DOHH2 (cell line): ENCODE results near the gene UBR3.

Source experiments
- EZH2phosphoT487 ChIP-seq: fragments of 200-600 bp; sonication (generic); IDR thresholded peaks from 2 replicates; pipeline ENCODE4 v1.6.1; 2017; ENCODE audit warnings: borderline replicate concordance, mild to moderate bottlenecking, antibody characterized with exemption, low read length, moderate library complexity, mixed read lengths
- TF ChIP-seq, protein P1 (sequence below): fragments of 200-600 bp; sonication (generic); IDR thresholded peaks from one replicate; pipeline ENCODE4 v1.5.1; 2014; ENCODE audit warnings: antibody characterized with exemption, mild to moderate bottlenecking, low read depth, low read length; ENCODE audit not compliant: poor library complexity, severe bottlenecking

DNA sequence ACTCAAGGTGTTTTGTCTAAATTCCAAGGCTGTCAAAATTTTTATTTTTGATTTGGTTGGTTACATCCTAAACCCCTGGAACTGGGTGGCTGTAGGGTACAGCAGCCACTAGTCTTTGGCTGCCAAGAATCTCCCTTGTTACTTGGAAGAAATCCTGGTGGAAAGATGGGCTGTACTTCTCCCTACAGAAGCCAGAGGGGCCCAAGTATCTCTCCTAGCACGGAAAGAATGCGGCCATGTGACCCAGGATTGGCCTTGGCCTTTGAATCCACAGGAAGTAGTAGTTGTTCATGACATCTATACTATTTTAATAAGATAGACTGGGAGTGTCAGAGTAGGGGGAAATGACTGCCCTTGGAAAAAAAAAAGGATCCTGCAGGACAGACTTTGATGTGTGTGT, 296.3 kb downstream of the UBR3 start:
- TF ChIP-seq, protein P1, sequence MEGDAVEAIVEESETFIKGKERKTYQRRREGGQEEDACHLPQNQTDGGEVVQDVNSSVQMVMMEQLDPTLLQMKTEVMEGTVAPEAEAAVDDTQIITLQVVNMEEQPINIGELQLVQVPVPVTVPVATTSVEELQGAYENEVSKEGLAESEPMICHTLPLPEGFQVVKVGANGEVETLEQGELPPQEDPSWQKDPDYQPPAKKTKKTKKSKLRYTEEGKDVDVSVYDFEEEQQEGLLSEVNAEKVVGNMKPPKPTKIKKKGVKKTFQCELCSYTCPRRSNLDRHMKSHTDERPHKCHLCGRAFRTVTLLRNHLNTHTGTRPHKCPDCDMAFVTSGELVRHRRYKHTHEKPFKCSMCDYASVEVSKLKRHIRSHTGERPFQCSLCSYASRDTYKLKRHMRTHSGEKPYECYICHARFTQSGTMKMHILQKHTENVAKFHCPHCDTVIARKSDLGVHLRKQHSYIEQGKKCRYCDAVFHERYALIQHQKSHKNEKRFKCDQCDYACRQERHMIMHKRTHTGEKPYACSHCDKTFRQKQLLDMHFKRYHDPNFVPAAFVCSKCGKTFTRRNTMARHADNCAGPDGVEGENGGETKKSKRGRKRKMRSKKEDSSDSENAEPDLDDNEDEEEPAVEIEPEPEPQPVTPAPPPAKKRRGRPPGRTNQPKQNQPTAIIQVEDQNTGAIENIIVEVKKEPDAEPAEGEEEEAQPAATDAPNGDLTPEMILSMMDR = no peak
- TF ChIP-seq EZH2phosphoT487 = no peak
